Measurements from ENCODE around the gene CD248. TPM values are rescaled to one million over a fixed set of nuclear protein-coding genes. Genes with fewer than 3 reads are reported as not detected.
A peak's percentile ranks its signal among the peaks of the same experiment; 100 is the strongest.

The CD248 gene
- total RNA-seq, 2 donors from 2014 or later, result 0.33 to 0.40 TPM

- Mint-ChIP-seq H3K27me3 (ENCODE audit: insufficient read depth) (peaks cover 6% of the 10 kb centered on the region), H3K4me3 (no peak overlapping the region), H3K27ac (no peak overlapping the region), H3K4me1 (peaks cover 18% of the 10 kb centered on the region), H3K36me3 (ENCODE audit: low read depth) (peaks cover 23% of the 10 kb centered on the region), H3K9me3 (no peaks in the 10 kb centered on the region)
- Histone ChIP-seq H3K9me3 (ENCODE audit: control insufficient read depth, low read length) (no peaks in the 10 kb centered on the region), H3K36me3 (ENCODE audit: control insufficient read depth, insufficient read depth, low read length) (peaks cover 36% of the 10 kb centered on the region), H3K27me3 (ENCODE audit: control insufficient read depth, insufficient read depth, low read length, poor library complexity, severe bottlenecking) (no peaks in the 10 kb centered on the region), H3K9ac (ENCODE audit: extremely low read depth, low read length, poor library complexity, severe bottlenecking) (no peak overlapping the region), H3K27ac (ENCODE audit: low read depth, low read length) (no peak overlapping the region), H3K4me3 (ENCODE audit: low read length) (no peak overlapping the region), H3K4me1 (ENCODE audit: control insufficient read depth, insufficient read depth, low read length) (peaks cover 11% of the 10 kb centered on the region)
- TF ChIP-seq, protein P1, sequence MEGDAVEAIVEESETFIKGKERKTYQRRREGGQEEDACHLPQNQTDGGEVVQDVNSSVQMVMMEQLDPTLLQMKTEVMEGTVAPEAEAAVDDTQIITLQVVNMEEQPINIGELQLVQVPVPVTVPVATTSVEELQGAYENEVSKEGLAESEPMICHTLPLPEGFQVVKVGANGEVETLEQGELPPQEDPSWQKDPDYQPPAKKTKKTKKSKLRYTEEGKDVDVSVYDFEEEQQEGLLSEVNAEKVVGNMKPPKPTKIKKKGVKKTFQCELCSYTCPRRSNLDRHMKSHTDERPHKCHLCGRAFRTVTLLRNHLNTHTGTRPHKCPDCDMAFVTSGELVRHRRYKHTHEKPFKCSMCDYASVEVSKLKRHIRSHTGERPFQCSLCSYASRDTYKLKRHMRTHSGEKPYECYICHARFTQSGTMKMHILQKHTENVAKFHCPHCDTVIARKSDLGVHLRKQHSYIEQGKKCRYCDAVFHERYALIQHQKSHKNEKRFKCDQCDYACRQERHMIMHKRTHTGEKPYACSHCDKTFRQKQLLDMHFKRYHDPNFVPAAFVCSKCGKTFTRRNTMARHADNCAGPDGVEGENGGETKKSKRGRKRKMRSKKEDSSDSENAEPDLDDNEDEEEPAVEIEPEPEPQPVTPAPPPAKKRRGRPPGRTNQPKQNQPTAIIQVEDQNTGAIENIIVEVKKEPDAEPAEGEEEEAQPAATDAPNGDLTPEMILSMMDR (conservative IDR thresholded peaks at IDR 0.05), result no peak
- DNase-seq, result no peak
- WGBS, 2 experiments (ENCODE audit: insufficient coverage in 1 of 2, insufficient read length in 1 of 2), result 92 to 97% methylated on average over 5 to 6 of the region's 6 CpGs
Measured at GRCh38 chr11:66339162-66339675, 22.4 kb upstream of the CD248 start.

- H3K4me1 ChIP-seq (ENCODE audit: control insufficient read depth, insufficient read depth, low read length), result peaks cover 11% of the 10 kb centered on the region
- no peak overlapping the region for H3K4me3 ChIP-seq (ENCODE audit: low read length)
- Mint-ChIP-seq H3K27me3 (ENCODE audit: insufficient read depth) (peaks cover 6% of the 10 kb centered on the region), H3K4me1 (peaks cover 11% of the 10 kb centered on the region), H3K9me3 (no peaks in the 10 kb centered on the region), H3K36me3 (ENCODE audit: low read depth) (peaks cover 23% of the 10 kb centered on the region), H3K27ac (no peak overlapping the region), H3K4me3 (no peak overlapping the region)
- H3K36me3 ChIP-seq (ENCODE audit: control insufficient read depth, insufficient read depth, low read length), result peaks cover 36% of the 10 kb centered on the region
- no peak overlapping the region for H3K27ac ChIP-seq (ENCODE audit: low read depth, low read length)
- WGBS, 2 experiments (ENCODE audit: insufficient coverage in 1 of 2, insufficient read length in 1 of 2), result 90 to 93% methylated on average over 9 to 17 of the region's 17 CpGs
- TF ChIP-seq, protein P1 (conservative IDR thresholded peaks at IDR 0.05), result no peak
- H3K27me3 ChIP-seq (ENCODE audit: control insufficient read depth, insufficient read depth, low read length, poor library complexity, severe bottlenecking), result no peaks in the 10 kb centered on the region
- H3K9ac ChIP-seq (ENCODE audit: extremely low read depth, low read length, poor library complexity, severe bottlenecking), result no peak overlapping the region
- H3K9me3 ChIP-seq (ENCODE audit: control insufficient read depth, low read length), result no peaks in the 10 kb centered on the region
- no peak for DNase-seq
Measured at GRCh38 chr11:66338276-66339161, 21.7 kb upstream of the CD248 start.

GRCh38 chr11:66337103-66337899, 20.5 kb upstream of the CD248 start:
- peak overlapping the region; percentile 13 for H3K27ac Mint-ChIP-seq
- H3K4me3 Mint-ChIP-seq, result no peak overlapping the region
- peaks cover 6% of the 10 kb centered on the region for H3K27me3 Mint-ChIP-seq (ENCODE audit: insufficient read depth)

More at GRCh38 chr11:66337103-66337899, 20.5 kb upstream of the CD248 start:
- 81 to 88% methylated on average over 11 to 15 of the region's 18 CpGs for WGBS, 2 experiments (ENCODE audit: insufficient coverage in 1 of 2, insufficient read length in 1 of 2)
- Mint-ChIP-seq H3K4me1 (peaks cover 8% of the 10 kb centered on the region), H3K9me3 (no peaks in the 10 kb centered on the region), H3K36me3 (ENCODE audit: low read depth) (peaks cover 25% of the 10 kb centered on the region)
- Histone ChIP-seq H3K4me1 (ENCODE audit: control insufficient read depth, insufficient read depth, low read length) (peaks cover 11% of the 10 kb centered on the region), H3K36me3 (ENCODE audit: control insufficient read depth, insufficient read depth, low read length) (peaks cover 32% of the 10 kb centered on the region), H3K9me3 (ENCODE audit: control insufficient read depth, low read length) (no peaks in the 10 kb centered on the region), H3K27me3 (ENCODE audit: control insufficient read depth, insufficient read depth, low read length, poor library complexity, severe bottlenecking) (no peaks in the 10 kb centered on the region), H3K4me3 (ENCODE audit: low read length) (no peak overlapping the region), H3K9ac (ENCODE audit: extremely low read depth, low read length, poor library complexity, severe bottlenecking) (no peak overlapping the region), H3K27ac (ENCODE audit: low read depth, low read length) (peak overlapping the region; percentile 50)
- no peak for DNase-seq
- TF ChIP-seq, protein P1 (conservative IDR thresholded peaks at IDR 0.05), result no peak

All from endodermal cell (in vitro differentiated cells).